Small intestine (tissue), 7 donors: Measurements from ENCODE around the gene SARS1. TPM values are rescaled to one million over a fixed set of nuclear protein-coding genes. Genes with fewer than 3 reads are reported as not detected.

Experiments used
- DNase-seq, 2 donors: peaks; one replicate each; pipeline versions ENCODE4 v3.0.0 to v3.0.0-alpha.2; 2013
- FAIRE-seq: peaks from 2 replicates; lab custom pipeline; 2012; peaks lifted over from hg19 to GRCh38; lab: Jason Lieb, UNC
- H3K27ac ChIP-seq, 3 donors: one replicate each; pipeline ENCODE4 v1.5.1; 2013; ENCODE audit warnings: low read length in 2 of 3, mild to moderate bottlenecking in 2 of 3, control low read depth in 1 of 3, inconsistent platforms in 1 of 3, low read depth in 1 of 3, moderate library complexity in 1 of 3
- H3K27me3 ChIP-seq, 3 donors: one replicate each; pipeline ENCODE4 v1.6.1; 2013; ENCODE audit warnings: low read length in 3 of 3, inconsistent platforms in 1 of 3; ENCODE audit not compliant: control insufficient read depth in 3 of 3, insufficient read depth in 3 of 3
- H3K36me3 ChIP-seq, 3 donors: one replicate each; pipeline ENCODE4 v1.6.1; 2013; ENCODE audit warnings: low read length in 3 of 3, inconsistent platforms in 1 of 3, low read depth in 1 of 3, mild to moderate bottlenecking in 1 of 3, moderate library complexity in 1 of 3; ENCODE audit not compliant: control insufficient read depth in 3 of 3, insufficient read depth in 2 of 3
- H3K4me1 ChIP-seq, 3 donors: one replicate each; pipeline ENCODE4 v1.6.1; 2013; ENCODE audit warnings: low read length in 2 of 3, inconsistent platforms in 1 of 3, low read depth in 1 of 3, mild to moderate bottlenecking in 1 of 3, moderate library complexity in 1 of 3; ENCODE audit not compliant: control insufficient read depth in 3 of 3, insufficient read depth in 2 of 3
- H3K4me3 ChIP-seq, 3 donors: one replicate each; pipeline ENCODE4 v1.5.1; 2013; ENCODE audit warnings: low read length in 3 of 3, control low read depth in 1 of 3, inconsistent platforms in 1 of 3, low read depth in 1 of 3, mild to moderate bottlenecking in 1 of 3, moderate library complexity in 1 of 3
- H3K9me3 ChIP-seq, 2 donors: one replicate each; pipeline ENCODE4 v1.6.1; 2013; ENCODE audit warnings: low read depth in 1 of 2, low read length in 1 of 2; ENCODE audit not compliant: control insufficient read depth in 2 of 2, insufficient read depth in 1 of 2
- WGBS, 3 donors: extraction: QIAGEN DNeasy Blood & Tissue Kit; methylation state at CpG; one replicate each; pipeline ENCODE4 v1.1.7; 2013; 5-methylcytosine and 5-hydroxymethylcytosine counted together
- polyA plus RNA-seq, 4 donors: library from polyadenylated mRNA; stranded (reverse) in 3 of 4; unstranded in 1 of 4; fragments of 200-250 nt in 3 of 4; fragments of 120-200 nt in 1 of 4; gene quantifications; one replicate each; pipeline versions ENCODE4 v1.2.1 to v1.2.3, GENCODE V29; 2013
- donor health status: healthy with polysubstance abuse.
- donor health status: control.
- donor health status: control.
- donor health status: Bipolar disorder and iron deficiency.
- donor health status: healthy.

Gene SARS1
- polyA plus RNA-seq, 4 donors = 99.1 to 190 (median 133) TPM

- Histone ChIP-seq H3K27ac (no peak overlapping the region), H3K27me3 (no peaks in the 10 kb centered on the region), H3K36me3 (peaks cover 0 to 57% (median 0%) of the 10 kb centered on the region in 3 donors), H3K9me3 (peaks cover 0 to 12% of the 10 kb centered on the region in 2 donors), H3K4me3 (no peak overlapping the region), H3K4me1 (peaks cover 0 to 26% (median 0%) of the 10 kb centered on the region in 3 donors)
- WGBS, 3 donors = 78 to 87% (median 82%) methylated on average over 7 of the region's 7 CpGs
- no peak for FAIRE-seq
- DNase-seq = no peak
Observed at GRCh38 chr1:109256085-109256484, 42.4 kb downstream of the SARS1 start.

DNA sequence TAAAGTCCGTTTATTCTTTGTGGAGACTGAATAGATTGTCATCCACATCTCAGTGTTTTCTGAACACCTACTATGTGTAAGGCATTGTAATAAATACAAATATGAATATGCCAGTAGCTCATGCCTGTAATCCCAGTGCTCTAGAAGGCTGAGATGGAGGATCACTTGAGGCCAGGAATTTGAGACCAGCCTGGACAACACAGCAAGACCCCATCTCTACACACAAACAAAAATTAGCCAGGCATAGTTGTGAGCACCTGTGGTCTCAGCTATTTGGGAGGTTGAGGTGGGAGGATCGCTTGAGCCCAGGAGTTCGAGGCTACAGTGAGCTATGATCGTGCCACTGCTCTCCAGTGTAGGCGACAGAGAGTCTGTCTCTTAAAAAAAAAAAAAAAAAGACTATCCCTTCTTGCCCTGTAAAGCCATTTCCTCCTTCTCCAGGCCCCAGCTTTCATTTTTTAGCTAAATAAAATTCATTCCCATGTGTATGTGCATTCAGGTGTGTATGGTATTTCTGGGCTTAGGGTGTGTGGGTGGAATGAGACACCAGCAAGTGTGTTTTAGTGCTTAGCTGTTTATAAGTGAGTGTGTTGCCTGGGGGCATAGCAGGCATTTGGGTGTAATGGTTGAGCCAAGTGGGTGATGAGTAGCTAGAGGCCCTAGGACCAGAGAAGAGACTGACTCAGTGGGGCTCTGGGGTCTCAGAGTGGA is 43.4 kb downstream of the SARS1 start:
- H3K9me3 ChIP-seq = peaks cover 0 to 4% of the 10 kb centered on the region in 2 donors
- peaks cover 0 to 26% (median 0%) of the 10 kb centered on the region in 3 donors for H3K4me1 ChIP-seq
- H3K27me3 ChIP-seq = no peaks in the 10 kb centered on the region
- WGBS, 3 donors = 87 to 95% (median 90%) methylated on average over 5 of the region's 5 CpGs
- FAIRE-seq = no peak
- no peak for DNase-seq
- no peak overlapping the region for H3K27ac ChIP-seq
- H3K4me3 ChIP-seq = no peak overlapping the region
- H3K36me3 ChIP-seq = peaks cover 0 to 57% (median 0%) of the 10 kb centered on the region in 3 donors

- Histone ChIP-seq H3K4me3 (no peak overlapping the region), H3K27ac (no peak overlapping the region), H3K27me3 (no peaks in the 10 kb centered on the region), H3K4me1 (peaks cover 0 to 26% (median 0%) of the 10 kb centered on the region in 3 donors), H3K9me3 (no peaks in the 10 kb centered on the region), H3K36me3 (peaks cover 0 to 56% (median 0%) of the 10 kb centered on the region in 3 donors)
- DNase-seq (no peak), FAIRE-seq (no peak)
- 84 to 88% (median 85%) methylated on average over 14 to 15 of the region's 15 CpGs for WGBS, 3 donors
Observed at GRCh38 chr1:109257682-109258421, 44.1 kb downstream of the SARS1 start.

DNA sequence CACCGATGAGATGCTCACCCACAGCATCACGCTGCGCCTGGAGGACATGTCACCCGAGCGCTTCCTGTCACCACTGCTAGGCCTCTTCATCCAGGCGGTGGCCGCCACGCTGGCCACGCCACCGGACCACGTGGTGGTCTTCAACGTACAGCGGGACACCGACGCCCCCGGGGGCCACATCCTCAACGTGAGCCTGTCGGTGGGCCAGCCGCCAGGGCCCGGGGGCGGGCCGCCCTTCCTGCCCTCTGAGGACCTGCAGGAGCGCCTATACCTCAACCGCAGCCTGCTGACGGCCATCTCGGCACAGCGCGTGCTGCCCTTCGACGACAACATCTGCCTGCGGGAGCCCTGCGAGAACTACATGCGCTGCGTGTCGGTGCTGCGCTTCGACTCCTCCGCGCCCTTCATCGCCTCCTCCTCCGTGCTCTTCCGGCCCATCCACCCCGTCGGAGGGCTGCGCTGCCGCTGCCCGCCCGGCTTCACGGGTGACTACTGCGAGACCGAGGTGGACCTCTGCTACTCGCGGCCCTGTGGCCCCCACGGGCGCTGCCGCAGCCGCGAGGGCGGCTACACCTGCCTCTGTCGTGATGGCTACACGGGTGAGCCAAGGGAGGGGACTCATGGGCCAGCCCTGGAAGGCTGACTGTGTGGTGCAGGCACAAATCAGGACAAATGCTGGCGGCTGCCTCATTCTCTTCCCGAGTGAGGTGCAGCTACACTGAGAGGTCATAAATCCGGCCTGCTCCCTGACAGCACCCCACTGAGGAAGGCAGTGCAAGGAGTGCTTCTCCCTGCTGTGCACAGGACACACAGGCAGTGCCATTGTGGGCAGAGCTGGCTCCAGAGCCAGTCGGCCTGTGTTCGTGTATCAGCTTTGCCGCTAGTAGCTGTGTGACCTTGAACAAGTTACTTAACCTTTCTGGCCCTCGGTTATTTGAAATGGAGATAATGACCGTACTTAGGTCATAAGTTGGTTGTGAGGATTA is 45.1 kb downstream of the SARS1 start:
- H3K9me3 ChIP-seq = no peaks in the 10 kb centered on the region
- 93 to 94% (median 93%) methylated on average over 57 to 69 of the region's 69 CpGs for WGBS, 3 donors
- FAIRE-seq (no peak), DNase-seq (no peak)
- peaks cover 0 to 20% (median 0%) of the 10 kb centered on the region in 3 donors for H3K4me1 ChIP-seq
- H3K27me3 ChIP-seq = no peaks in the 10 kb centered on the region
- no peak overlapping the region for H3K27ac ChIP-seq
- H3K4me3 ChIP-seq = no peak overlapping the region
- peaks cover 0 to 58% (median 0%) of the 10 kb centered on the region in 3 donors for H3K36me3 ChIP-seq

DNA sequence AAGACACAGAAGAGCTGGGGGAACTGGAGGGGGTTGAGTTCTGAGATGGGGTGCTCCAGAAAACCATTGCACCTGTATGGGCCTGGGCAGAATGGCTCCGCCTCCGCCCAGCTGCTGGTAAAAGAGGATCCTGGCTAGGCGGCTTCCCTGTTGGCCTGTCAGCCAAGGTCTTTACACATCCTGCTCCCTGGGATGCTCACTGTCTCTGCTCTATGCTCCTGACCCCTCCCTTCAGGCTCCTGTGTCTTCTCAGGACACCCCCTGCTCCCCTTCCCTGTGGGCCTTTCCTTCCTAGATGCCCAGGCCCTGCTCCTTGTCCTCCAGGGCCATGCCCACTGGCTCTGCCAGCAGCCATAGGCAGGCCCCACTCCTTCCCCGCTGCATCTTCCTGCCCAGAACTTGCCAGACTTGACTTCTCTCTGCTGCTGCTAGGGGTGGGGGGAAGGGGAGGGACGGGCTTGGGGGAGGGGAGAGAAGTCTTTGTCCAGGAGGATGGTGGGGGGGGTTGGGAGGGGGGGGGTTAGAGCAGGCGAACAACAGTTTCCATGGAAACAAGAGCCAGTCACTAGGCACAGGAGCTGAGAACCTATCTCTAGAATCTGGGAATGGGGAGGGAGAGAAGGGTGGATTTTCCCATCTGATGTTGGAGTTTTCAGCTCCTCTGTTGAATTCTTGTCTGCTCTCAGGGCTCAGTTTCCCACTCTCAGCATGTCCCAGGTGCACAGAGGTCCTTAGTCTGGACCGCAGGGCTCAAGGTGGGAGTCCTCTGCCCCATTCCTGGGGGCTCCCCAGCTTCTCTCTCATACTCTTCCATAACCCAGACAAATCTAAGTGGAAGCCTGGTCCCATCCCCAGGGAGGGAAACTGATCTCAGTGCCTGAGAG is 46.2 kb downstream of the SARS1 start:
- no peak for FAIRE-seq

GRCh38 chr1:109261006-109261405 is 47.3 kb downstream of the SARS1 start:
- WGBS, 3 donors = 87 to 92% (median 91%) methylated on average over 16 of the region's 16 CpGs
- FAIRE-seq (no peak), DNase-seq (no peak)
- Histone ChIP-seq H3K27me3 (no peaks in the 10 kb centered on the region), H3K27ac (no peak overlapping the region), H3K4me3 (no peak overlapping the region), H3K9me3 (no peaks in the 10 kb centered on the region), H3K36me3 (peaks cover 0 to 80% (median 0%) of the 10 kb centered on the region in 3 donors), H3K4me1 (no peaks in the 10 kb centered on the region)

More for the DNA sequence above, 46.2 kb downstream of the SARS1 start:
- DNase-seq = no peak
- WGBS, 3 donors = 80 to 86% (median 84%) methylated on average over 7 of the region's 7 CpGs
- no peaks in the 10 kb centered on the region for H3K27me3 ChIP-seq
- H3K36me3 ChIP-seq = peaks cover 0 to 69% (median 0%) of the 10 kb centered on the region in 3 donors
- H3K9me3 ChIP-seq = no peaks in the 10 kb centered on the region
- H3K27ac ChIP-seq = no peak overlapping the region
- H3K4me1 ChIP-seq = peaks cover 0 to 9% (median 0%) of the 10 kb centered on the region in 3 donors
- no peak overlapping the region for H3K4me3 ChIP-seq

DNA sequence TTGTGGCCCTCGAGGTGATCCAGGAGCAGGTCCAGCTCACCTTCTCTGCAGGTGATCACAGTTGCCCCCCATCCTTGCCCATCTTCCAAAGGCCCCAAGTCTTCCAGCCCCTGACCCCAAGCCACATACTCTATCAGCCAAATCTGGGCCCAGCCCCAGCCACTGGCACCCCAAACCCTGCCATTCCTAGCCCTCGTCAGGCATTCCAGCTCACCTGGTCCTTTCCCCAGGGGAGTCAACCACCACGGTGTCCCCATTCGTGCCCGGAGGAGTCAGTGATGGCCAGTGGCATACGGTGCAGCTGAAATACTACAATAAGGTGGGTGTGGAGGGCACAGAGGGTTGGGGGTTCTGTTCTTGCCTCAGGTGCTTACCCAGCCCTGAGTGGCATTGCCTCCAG is 47.9 kb downstream of the SARS1 start:
- H3K27me3 ChIP-seq = no peaks in the 10 kb centered on the region
- no peaks in the 10 kb centered on the region for H3K9me3 ChIP-seq
- 85 to 90% (median 90%) methylated on average over 6 of the region's 6 CpGs for WGBS, 3 donors
- FAIRE-seq (no peak), DNase-seq (no peak)
- H3K4me1 ChIP-seq = no peaks in the 10 kb centered on the region
- H3K4me3 ChIP-seq = no peak overlapping the region
- H3K36me3 ChIP-seq = peaks cover 0 to 83% (median 0%) of the 10 kb centered on the region in 3 donors
- H3K27ac ChIP-seq = no peak overlapping the region
